Left ventricle myocardium superior (tissue), 1 donor: ENCODE measurements around the gene CASP4. TPM values are rescaled to one million over a fixed set of nuclear protein-coding genes. Genes with fewer than 3 reads are reported as not detected.
"Not testable (repeated sequence)": the region's sequence is repeated elsewhere in the genome, so short reads cannot be mapped to it uniquely, and the experiment has no call there.

Experiments
- ATAC-seq: fragments of 200-7000 bp; cut with Tn5 transposase; one replicate; pipeline ENCODE4 v1.9.1; 2020; ENCODE audit warnings: mild to moderate bottlenecking, moderate library complexity
- DNase-seq: peaks from one replicate; pipeline ENCODE4 v3.0.0-alpha.2; 2020
- intact Hi-C: fragments of 100-400 bp; cut with micrococcal nuclease; formaldehyde crosslinking; loops from one replicate; pipeline ENCODE4 v1.11.0; 2022
- long read RNA-seq: library from polyadenylated mRNA; unstranded; transcript quantifications from one replicate; pipeline ENCODE4 v2.0.0, GENCODE V29; 2021
- total RNA-seq: library from RNA; stranded (reverse); fragmentation: NEBNext Ultra II Directional; extraction: Animal tissue kit (Norgen Biotek cat#: 25700); gene quantifications from one replicate; pipeline ENCODE4 v1.2.1, GENCODE V29; 2021
- donor health status: DM: no; HTN: yes; CAD: no; lungs with severe emphysema.

The CASP4 gene
- 12.1 TPM for total RNA-seq
- long read RNA-seq, transcript CASP4-203 (9 exons, 2,158 nt) = major isoform, 5 of 7 reads
- long read RNA-seq, partial matches to known transcripts = 1 of 7 reads
- long read RNA-seq, other reads (novel, unspliced or antisense) = 1 of 7 reads

GRCh38 chr11:104968355-104968855, at the start of gene CASP4:
CASP4 (minus strand) TSS chr11:104968574; CDS start chr11:104968525, 49 bp downstream.
- DNase-seq (no peak), ATAC-seq (peak; percentile 93)
- intact Hi-C loops = no loop called here

- ATAC-seq (no peak), DNase-seq (no peak)
These were observed 39.1 kb upstream of the CASP4 start for GRCh38 chr11:105007463-105007862.

GRCh38 chr11:105005451-105005845, 37.1 kb upstream of the CASP4 start:
- ATAC-seq (no peak), DNase-seq (no peak)
- intact Hi-C loops = no loop called here

More at GRCh38 chr11:105007463-105007862, 39.1 kb upstream of the CASP4 start:
- intact Hi-C loops = no loop called here

- DNase-seq (no peak), ATAC-seq (no peak)
- intact Hi-C loops = no loop called here
These were observed 35.6 kb upstream of the CASP4 start for GRCh38 chr11:105004021-105004420.

GRCh38 chr11:105003151-105003550, 34.8 kb upstream of the CASP4 start:
- no peak for DNase-seq
- intact Hi-C loops = no loop called here
- no peak for ATAC-seq

- DNase-seq = no peak
- intact Hi-C loops = no loop called here
- no peak for ATAC-seq
These were observed 32.4 kb upstream of the CASP4 start for GRCh38 chr11:105000797-105001196.

- DNase-seq (no peak), ATAC-seq (no peak)
- intact Hi-C loops = no loop called here
These were observed 31.8 kb upstream of the CASP4 start for GRCh38 chr11:105000167-105000566.

- DNase-seq (no peak), ATAC-seq (no peak)
- intact Hi-C loops = no loop called here
These were observed 31.3 kb upstream of the CASP4 start for GRCh38 chr11:104999721-105000120.

- intact Hi-C loops = no loop called here
- ATAC-seq = no peak
- DNase-seq = no peak
These were observed 28.9 kb upstream of the CASP4 start for GRCh38 chr11:104997288-104997687.

GRCh38 chr11:104995001-104995408, 26.6 kb upstream of the CASP4 start:
- ATAC-seq = no peak
- DNase-seq = no peak
- intact Hi-C loops = no loop called here

GRCh38 chr11:104992781-104993180, 24.4 kb upstream of the CASP4 start:
- intact Hi-C loops = no loop called here
- ATAC-seq (no peak), DNase-seq (no peak)

- DNase-seq = no peak
- no peak for ATAC-seq
- intact Hi-C loops = no loop called here
These were observed 23.6 kb upstream of the CASP4 start for GRCh38 chr11:104991994-104992393.

- DNase-seq (no peak), ATAC-seq (no peak)
- intact Hi-C loops = no loop called here
These were observed 16.4 kb upstream of the CASP4 start for GRCh38 chr11:104984808-104985207.

GRCh38 chr11:104979839-104980238, 11.5 kb upstream of the CASP4 start:
- no peak for DNase-seq
- no peak for ATAC-seq
- intact Hi-C loops = no loop called here

GRCh38 chr11:104973616-104974015, 5.2 kb upstream of the CASP4 start:
- no peak for DNase-seq
- no peak for ATAC-seq
- intact Hi-C loops = no loop called here

GRCh38 chr11:104972924-104973323, 4.5 kb upstream of the CASP4 start:
- intact Hi-C loops, DNase-seq, ATAC-seq: not testable (repeated sequence)

- intact Hi-C loops = no loop called here
- no peak for ATAC-seq
These were observed 2.4 kb upstream of the CASP4 start for GRCh38 chr11:104970756-104971155.

GRCh38 chr11:104968856-104969776, 742 bp upstream of the CASP4 start:
- peak; percentile 44 for DNase-seq
- intact Hi-C loops = no loop called here
- peak; percentile 78 for ATAC-seq

More at GRCh38 chr11:104970756-104971155, 2.4 kb upstream of the CASP4 start:
- DNase-seq = no peak

- DNase-seq (no peak), ATAC-seq (peak; percentile 33)
- intact Hi-C loops = no loop called here
These were observed 630 bp downstream of the CASP4 start for GRCh38 chr11:104967534-104968354.

- ATAC-seq (no peak), DNase-seq (no peak)
- intact Hi-C loops = no loop called here
These were observed 2.6 kb downstream of the CASP4 start for GRCh38 chr11:104965735-104966134.
